NCI-H2171 (cell line): ENCODE measurements around the gene IWS1.
"Not testable (repeated sequence)": the region's sequence is repeated elsewhere in the genome, so short reads cannot be mapped to it uniquely, and the experiment has no call there.

ENCODE experiments used
- DNase-seq: peaks from one replicate; lab custom pipeline; 2025; lab: John Stamatoyannopoulos, UW

Gene IWS1

DNA sequence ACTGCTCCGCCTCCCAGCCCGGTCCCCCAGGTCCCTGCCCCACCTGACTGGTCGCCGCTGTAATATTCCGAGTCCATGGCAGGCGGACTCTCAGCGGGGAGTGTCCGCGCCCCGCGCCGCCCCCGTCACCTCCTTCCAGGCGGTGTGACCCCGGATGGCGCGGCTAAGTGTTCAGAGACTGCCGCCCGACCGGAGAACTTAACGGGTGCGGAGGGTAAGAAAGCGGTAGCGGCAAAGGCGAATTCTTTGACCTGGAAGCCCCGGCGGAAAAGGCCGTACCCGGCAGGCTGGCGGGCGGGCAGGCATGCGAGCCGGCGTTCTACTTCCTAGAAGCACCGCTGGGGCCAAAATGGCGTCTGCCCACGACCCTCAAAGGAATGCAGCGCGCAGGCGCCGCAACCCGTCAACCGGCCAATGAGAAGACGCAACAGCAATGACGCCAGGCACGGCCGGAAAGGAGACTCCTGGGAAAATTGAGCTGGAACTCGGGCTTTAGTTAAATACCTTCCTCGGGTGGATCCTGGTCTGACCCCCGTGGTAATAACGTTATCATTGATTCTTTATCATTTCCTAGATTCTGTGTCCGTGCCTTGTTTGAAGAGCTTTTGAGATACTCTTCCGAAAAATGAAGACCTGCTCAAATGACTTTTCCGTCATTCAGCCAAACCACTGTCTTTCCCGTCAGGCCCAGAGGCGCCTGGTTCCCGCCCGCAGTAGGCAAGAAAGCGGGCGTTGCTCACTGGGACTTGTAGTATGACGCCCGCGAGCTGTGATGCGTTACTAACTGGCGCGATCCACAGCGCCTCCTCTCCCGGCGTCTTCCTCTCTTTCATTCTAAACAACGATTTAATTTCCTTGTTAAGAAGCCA, at the start of gene IWS1:
Gene IWS1, minus strand, starts transcription at position 358 of the 869 bp plus-strand sequence. Its CDS starts 281 bp downstream, at position 77.
- DNase-seq, result peak; percentile 94

DNA sequence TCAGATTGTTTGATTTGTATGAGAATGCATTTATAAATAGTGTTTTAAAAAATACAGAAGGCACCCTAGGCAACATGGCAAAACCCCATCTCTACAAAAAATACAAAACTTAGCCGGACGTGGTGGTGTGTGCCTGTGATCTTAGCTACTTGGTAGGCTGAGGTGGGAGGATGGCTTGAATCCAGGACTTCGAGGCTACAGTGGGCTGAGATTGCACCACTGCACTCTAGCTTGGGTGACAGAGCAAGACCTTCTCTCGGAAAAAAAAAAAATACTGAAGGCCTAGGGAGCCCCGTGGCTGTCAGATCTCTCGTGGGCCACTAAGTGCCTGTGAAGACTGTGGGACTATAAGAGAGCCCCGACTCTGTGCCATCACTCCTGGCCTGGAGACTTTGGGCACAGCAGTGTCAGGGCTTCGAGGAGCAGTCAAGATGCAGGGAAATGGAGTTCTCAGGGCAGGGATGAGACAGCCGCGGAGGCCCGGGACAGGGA, 49.7 kb upstream of the IWS1 start:
- DNase-seq, result no peak

DNA sequence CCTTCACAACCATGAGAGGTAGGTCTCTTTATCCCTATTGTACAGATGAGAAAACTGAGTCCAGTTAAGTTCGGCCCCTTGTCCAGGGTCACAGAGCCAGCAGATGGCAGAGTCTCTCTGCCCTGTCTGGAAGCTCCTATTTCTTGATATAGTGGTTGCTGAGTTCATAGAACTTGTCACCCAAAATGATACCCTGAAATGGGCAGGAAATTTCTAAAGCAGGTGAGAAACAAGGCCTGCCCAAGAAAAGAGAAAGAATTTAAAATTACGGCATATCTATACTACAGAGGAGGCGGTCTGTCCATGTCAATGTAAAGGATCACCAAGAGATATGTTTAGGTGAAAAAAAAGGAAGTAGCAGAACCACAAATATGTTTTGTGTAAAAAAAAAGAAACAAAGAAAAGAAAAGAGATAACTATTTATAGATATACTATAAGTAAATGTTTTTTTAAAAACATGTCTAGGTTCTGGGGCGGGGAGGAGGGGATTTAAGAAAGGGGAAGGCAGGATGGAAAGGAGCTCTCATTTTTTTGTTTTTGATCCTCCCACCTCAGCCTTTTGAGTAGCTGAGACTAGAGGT, 49.0 kb upstream of the IWS1 start:
- DNase-seq, result no peak

DNA sequence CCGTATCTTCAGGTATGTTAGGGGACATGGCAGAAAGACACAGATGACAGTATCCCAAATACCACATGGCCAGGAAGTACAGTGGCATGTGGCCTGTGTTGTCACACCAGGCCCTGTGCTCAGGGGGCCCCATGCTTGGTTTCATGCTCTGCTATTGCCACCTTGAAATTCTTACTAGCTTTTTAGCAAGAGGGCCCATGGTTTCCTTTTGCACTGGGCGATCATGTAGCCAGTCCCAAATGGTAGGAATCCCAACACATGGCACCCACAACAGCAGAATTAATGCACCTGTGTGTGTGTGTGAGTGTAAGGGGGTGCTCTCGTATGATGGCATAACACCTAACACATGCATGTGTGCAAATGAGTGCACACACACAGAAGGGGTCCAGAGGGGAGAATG, 48.4 kb upstream of the IWS1 start:
- no peak for DNase-seq

DNA sequence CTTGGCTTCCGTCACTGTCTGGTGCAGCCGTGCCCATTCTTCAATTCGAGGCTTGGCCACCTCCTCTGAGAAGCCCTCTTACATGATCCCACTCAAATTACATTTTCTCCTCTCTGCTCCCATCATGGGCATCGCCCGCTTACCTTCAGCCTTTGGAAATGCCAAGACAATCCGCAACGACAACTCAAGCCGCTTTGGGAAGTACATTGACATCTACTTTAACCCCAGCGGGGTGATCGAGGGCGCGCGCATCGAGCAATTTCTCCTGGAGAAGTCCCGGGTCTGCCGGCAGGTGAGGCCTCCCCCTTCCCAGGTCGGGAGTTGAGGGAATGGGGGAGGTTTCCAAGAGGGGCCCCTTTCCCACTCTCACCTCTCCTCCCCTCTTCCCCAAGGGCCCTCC, 47.5 kb upstream of the IWS1 start:
- DNase-seq, result no peak

DNA sequence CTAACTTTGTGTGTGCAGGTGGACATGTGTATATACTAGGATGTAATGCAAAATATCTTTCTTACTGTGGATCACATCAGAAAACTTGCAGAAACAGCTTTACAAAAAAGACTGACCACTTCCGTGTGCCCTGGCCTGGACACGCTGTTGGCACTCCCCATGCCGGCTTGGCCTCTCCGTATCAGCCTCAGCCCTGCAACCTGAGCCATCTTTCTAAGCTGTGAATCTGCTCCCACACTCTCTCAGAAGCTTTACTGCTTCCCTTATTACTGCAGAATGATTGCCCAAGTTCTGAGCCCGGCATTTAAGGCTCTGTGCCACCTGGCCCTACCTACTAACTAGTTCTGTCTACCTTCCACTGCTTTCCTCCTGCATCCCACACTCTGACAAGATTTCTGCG, 47.0 kb upstream of the IWS1 start:
- no peak for DNase-seq

DNA sequence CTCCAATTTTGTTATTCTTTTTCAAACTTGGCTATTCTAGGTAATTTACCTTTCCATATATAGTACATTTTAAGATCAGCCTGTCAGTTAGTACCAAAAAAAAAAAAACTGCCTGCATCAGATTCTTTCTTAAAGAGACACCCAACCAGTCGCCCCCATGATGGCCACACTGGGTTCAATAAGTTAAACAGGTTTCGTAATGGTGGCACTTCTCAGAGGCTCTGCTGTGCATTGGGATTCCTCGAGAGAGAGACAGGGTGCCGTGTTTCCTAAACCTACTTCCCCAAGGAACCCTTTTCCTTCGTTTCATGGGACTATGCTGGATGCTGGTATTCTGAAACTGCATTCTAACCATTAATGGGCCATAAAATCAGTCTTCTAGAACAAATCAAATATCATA, 46.6 kb upstream of the IWS1 start:
- DNase-seq, result no peak

DNA sequence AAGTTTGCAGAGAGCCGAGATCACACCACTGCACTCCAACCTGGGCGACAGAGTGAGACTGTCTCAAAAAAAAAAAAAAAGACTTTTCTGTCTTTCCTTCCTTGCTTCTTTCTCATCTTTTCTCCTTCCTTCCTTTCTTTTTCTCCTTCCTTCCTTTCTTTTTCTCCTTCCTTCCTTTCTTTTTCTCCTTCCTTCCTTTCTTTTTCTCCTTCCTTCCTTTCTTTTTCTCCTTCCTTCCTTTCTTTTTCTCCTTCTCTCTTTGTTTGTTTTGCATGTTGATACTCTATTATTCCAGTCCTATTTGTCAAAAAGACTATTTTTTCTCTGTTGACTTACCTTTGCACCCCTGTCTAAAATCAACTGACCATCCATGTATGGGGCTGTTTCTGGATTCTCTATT, 46.1 kb upstream of the IWS1 start:
- not testable (repeated sequence) for DNase-seq

DNA sequence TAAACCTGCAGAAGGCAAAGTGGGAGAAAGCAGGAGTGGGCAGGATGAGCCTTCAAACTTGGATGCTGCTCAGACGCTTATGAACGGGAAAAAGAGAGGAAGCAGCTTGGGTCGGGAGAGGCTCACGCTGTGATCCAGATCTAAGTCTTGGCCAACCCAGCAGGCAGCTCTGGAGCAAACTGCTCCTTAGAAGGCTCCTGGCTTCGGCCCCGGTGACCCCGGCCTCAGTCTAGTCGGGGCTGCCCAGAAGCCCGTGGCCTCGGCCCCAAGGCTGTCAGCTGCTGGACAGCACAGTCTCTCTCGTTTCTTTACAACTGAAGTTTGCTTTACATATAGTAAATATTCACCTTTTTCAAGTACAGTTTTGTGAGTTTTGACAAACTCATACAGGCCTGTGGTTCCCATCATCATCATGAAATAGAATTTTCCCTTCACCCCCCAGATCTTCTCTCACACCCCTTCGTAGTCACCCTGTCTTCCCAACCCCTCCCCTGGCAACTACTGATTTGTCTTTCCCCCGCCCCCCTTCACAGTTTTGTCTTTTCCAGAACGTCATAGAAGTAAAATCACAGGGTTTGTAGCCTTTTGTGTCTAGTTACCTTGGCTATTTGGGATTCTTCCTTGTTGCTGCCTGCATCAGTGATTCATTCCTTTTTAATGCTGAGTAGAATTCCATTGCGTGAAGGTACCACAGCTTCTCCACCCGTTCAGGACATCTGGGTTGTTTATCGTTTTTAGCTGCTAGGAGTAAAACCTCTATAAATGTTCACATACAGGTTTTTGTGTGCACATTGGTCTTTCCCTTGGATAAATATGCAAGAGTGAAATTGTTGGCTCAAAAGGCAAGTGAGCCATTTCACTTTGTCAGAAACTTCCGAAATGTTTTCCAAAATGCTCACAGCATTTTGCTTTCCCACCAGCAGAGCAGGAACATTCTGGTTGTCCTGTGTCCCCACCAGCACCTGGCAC, 44.3 kb upstream of the IWS1 start:
- DNase-seq, result no peak

DNA sequence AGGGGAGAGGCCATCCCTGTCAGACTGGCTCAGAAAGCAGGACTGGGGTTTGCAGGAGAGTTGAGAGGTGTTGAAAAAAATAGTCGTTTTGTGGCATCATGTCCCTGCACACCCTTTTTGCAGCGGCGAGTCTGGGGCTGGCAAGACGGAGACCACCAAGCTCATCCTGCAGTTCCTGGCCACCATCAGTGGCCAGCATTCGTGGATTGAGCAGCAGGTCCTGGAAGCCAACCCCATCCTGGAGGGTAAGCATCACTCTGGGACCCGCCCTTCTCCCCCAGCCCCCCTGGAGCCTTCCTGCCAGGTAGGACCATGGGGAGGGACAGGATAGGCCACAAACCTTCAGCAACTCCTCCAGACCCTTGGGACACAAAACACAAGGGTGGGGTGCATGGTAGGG, 43.4 kb upstream of the IWS1 start:
- no peak for DNase-seq

DNA sequence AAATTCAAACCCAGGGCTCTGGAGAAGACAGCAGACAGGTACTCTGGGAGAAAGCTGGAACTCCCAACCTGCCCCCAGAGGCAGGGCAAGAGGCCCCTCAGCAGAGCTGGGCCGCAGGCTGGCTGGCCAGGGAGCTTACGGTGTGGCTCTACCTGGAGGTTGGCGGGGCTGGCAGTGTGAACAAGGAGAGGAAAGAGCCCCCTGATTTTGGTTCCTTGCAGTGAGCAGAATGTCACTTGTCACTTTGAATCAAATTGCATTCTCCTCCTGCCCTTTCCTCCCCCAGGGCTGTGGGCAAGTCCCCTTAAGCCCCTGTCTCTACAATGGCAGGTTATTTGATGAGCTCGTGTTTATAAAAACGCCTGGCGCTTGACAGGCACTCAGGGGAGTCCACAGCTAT, 41.8 kb upstream of the IWS1 start:
- no peak for DNase-seq

DNA sequence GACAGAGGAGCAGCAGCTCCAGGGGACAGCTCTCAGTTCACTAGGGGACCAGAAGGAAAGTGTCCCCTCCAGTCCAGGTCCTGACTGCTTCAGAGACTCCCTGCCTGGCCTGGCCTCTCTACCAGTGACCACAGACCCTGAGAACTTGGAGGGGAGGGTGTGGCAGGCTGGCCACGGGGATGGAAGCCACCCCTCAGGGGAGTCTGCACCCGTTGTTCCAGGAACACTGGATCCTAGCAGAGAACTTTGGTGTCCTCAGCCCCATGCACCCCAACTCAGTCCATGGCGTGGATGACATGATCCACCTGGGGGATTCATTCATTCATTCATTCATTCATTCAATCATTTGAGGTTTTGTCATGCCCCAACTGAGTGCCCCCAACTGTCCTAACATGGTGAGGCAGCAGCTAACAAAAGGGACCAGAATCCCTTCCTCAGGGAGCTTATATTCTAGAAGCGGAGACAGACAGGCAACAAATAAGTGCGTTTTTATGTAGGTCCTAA, 41.1 kb upstream of the IWS1 start:
- DNase-seq, result no peak

DNA sequence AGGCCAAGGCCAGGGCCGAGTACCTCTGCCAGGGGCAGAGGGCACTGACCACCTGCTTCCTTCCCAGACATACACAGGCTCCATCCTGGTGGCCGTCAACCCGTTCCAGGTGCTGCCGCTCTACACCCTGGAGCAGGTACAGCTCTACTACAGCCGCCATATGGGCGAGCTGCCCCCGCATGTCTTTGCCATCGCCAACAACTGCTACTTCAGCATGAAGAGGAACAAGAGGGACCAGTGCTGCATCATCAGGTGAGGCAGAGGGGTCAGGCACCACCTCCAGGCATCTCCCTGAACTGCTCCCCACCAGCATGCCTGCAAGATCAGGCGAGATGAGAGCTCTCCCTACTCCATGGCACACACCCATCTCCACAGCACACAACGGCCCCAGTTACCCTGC, 40.3 kb upstream of the IWS1 start:
- DNase-seq, result no peak

DNA sequence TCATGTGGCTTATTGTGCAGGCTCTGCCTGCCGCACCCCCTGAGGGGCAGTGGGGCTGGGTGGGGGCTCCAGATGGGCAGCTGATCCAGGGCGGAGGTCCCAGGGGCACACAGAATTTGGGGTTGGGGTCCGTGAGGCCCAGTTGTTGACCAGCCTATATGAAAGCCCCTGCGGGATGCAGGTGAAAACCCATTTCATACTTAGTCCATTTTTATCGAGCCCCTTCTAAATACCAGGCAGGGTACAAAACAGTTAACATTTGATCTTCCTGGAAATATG, 39.8 kb upstream of the IWS1 start:
- no peak for DNase-seq

DNA sequence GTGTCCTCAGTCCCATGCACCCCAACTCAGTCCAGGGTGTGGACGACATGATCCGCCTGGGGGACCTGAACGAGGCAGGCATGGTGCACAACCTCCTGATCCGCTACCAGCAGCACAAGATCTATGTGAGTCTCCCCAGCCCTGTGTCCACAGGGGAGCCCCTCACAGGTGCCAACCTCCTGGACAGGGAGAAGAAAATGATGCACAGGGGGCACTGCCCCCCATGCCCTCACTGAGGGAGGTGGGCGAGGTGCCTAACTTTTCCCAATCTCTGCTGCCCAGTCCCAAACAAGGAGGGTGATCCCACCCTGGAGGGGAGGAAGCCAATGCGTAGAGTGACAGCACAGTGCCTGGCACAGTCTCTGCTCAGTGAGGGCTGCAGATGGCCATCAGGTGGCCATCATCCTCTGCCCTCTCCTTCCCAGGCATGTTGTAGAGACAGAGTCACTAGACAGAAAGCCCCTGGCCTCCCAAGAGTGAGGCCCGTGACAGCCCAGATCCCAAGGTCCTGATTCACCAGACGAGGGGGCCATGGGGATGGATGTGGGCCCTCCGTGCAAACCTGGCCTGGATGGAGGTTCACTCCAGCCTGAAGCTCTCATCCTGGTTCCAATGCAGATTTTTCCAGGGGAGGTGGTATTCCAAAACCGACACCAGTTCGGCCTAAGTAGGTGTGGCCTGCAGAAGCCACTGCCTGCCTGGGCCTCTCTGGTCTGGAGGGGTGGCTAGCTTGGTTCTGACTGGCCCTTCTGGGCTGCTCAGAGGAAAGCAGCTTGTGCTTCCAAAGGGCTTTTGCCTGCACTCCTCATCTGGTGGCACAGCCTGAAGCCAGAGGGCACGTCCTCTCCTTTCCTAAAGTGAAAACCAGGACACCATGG, 39.2 kb upstream of the IWS1 start:
- no peak for DNase-seq

DNA sequence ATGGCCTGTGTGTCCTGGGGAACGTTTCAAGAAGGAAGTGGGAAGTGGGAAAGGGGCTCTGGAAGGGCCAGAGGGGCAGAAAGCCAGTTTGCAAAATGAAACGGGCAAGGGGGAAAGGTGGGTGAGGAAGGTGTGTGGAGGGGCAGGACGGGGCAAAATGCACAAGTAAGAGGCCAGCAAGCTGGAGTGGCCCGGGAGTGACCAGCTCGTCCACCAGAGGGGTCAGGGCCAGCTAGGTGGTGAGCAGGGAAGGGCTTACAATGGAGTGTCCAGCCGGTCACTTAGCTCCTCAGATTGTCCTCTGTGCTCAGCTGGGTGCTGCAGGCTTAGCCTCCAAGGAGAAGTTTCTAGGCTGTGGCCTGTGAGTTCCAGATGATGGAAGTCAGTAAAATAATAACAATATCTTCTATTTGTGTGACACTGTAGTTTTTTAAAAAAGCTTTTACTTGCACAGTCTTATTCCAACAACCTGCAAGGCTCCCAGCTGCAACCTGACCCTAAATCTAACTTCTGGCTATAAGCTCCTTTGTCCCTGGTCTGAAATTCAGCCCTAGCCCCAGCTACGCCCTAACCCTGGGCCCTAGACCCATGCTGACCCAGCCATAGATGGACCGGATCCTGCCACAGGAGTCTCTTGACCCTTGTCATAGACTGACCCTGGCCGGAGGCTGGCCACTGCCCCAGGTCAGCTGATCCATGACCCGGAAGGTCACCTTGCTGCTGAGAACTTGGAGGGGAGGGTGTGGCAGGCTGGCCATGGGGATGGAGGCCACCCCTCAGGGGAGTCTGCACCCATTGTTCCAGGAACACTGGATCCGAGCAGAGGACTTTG, 38.4 kb upstream of the IWS1 start:
- DNase-seq, result no peak

DNA sequence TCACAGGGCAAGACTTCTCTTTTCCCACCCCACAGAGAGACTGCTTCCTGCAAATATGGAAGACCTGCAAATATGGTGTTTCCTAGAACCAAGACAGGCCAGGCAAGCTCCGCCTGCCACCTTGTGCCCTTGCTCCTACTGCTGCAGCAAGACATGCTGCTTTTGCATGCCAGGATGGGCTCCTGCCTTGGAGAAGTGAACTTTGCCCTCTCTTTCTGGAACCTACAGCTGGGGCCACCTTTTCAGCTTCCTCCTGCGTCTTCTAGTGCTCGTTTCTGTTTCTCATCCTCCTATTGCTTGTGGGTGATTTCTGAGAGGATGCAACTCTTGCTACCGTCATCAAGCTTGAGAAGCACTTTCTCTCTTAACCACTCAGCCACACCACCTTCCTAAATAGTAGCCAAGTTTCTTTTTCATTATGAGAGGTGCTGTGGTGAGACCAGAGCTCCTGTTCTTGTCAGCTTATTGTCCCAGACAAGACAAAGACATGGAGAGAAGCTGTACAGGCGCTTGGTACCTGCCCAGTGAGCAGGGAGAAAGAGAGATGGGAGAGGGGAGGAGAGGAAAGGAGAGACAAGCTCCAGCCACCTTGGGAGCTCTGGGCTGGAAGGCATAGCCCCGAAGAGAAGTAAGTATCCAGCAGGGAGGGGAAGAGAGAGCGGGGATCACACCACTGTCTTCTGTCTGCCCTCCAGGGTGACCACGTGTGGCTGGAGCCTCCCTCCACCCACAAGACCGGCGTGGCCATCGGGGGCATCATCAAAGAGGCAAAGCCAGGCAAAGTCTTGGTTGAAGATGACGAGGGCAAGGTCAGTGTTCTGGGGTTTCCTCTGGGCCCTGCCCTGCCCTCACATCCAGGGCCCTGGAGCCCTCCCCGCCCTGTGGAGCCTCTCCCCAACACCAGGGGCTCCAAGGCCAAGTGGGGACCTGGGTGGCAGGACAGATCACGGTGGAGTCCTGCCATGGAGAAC, 37.5 kb upstream of the IWS1 start:
- no peak for DNase-seq

DNA sequence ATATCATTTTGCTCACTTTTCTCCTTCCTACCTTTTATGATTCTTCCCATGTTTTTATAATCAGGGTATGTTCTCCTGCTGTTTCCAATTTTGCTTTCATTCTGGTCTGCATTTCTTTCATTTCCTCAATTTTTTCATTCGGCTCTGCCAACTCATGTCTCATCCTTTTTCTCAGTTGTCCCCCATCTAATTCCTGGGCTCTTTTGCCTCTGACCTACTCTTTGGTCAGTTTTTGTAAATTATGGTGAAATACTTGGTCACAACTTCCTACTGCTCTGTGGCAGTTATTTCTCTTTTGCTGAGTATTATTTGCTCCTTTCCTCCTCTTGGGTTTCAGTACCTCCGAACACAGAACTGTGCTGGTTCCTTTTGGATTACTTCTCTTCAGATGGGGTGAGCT, 36.6 kb upstream of the IWS1 start:
- DNase-seq, result no peak

DNA sequence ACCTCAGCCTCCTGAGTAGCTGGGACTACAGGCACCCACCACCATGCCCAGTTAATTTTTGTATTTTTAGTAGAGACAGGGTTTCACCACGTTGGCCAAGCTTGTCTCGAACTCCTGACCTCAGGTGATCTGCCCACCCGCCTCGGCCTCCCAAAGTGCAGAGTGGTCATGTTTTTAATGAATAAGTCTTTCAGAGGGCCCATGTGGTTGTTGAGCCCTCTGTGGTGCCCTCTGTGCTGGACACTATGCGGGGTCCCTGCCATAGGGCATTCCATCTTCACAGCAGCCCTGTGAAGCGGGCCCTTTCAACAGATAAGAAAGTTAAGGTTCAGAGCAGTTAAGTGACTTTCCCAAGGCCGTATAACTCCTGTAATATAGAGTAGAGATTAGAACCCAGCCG, 35.1 kb upstream of the IWS1 start:
- DNase-seq, result no peak

DNA sequence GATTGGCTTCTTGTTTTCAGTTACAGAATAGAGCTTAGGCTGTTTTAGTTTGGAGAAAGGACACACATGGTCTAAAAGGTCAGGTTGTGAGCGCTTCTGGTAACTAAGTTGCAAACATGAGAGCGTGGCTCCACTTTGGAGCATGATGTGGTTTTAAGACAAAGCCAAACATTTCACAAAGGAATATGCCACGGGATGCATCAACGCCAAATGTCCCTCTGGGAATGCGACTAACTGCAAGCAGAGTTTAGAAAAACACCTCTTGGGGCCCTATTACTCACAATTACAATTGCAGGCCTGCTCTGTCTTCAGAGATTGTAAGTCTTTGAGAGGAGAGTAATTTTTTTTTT, 34.6 kb upstream of the IWS1 start:
- no peak for DNase-seq
